Thoracic aorta (tissue), 2 donors: ENCODE measurements around the gene LENEP. TPM values are rescaled to one million over a fixed set of nuclear protein-coding genes. Genes with fewer than 3 reads are reported as not detected.
"Not testable (repeated sequence)": the region's sequence is repeated elsewhere in the genome, so short reads cannot be mapped to it uniquely, and the experiment has no call there.

Experiments
- ATAC-seq: fragments of 150-250 bp; one replicate; pipeline ENCODE4 v1.8.0; 2017; ENCODE audit warnings: low read depth; ENCODE audit not compliant: insufficient number of reproducible peaks, low FRiP score
- DNase-seq: peaks from one replicate; pipeline ENCODE4 v3.0.0-alpha.2; 2020; ENCODE audit warnings: low spot score
- H3K27ac ChIP-seq, 2 donors: fragments of 200-600 bp; sonication (generic); 1 replicate in 1 of 2; 2 replicates in 1 of 2; pipeline ENCODE4 v1.5.1; 2016; ENCODE audit warnings: mild to moderate bottlenecking in 2 of 2, moderate library complexity in 2 of 2
- H3K27me3 ChIP-seq: fragments of 200-600 bp; sonication (generic); replicated peaks from 2 replicates; pipeline ENCODE4 v1.6.0; 2016; ENCODE audit warnings: mild to moderate bottlenecking; ENCODE audit not compliant: insufficient read depth
- H3K36me3 ChIP-seq: fragments of 200-600 bp; sonication (generic); one replicate; pipeline ENCODE4 v1.5.1; 2016
- H3K4me1 ChIP-seq, 2 donors: fragments of 200-600 bp; sonication (generic); 1 replicate in 1 of 2; 2 replicates in 1 of 2; pipeline versions ENCODE4 v1.5.1 to v1.6.0; 2016; ENCODE audit warnings: low read depth in 2 of 2, mild to moderate bottlenecking in 1 of 2; ENCODE audit not compliant: control insufficient read depth in 1 of 2
- H3K4me3 ChIP-seq: fragments of 200-600 bp; sonication (generic); 2 replicates; pipeline ENCODE4 v1.5.1; 2016; ENCODE audit warnings: mild to moderate bottlenecking
- H3K9me3 ChIP-seq: fragments of 200-600 bp; sonication (generic); 2 replicates; pipeline ENCODE4 v1.5.1; 2016
- CTCF ChIP-seq: fragments of 200-600 bp; sonication (generic); IDR thresholded peaks from one replicate; pipeline ENCODE4 v1.5.1; 2019; ENCODE audit warnings: antibody characterized with exemption
- total RNA-seq, 2 donors: library from RNA; depleted of rRNA; stranded (reverse); fragments of >200 nt; gene quantifications; one replicate each; pipeline versions ENCODE4 v1.1.0 to v1.2.3, GENCODE V29; 2016

Gene LENEP
- total RNA-seq, 2 donors from 2014 or later, result not detected

- peaks cover 6 to 18% of the 10 kb centered on the region in 2 donors for H3K4me1 ChIP-seq
- DNase-seq, result no peak
Measured at GRCh38 chr1:154978360-154978759, 15.0 kb upstream of the LENEP start.

GRCh38 chr1:154982341-154982740 lies 11.0 kb upstream of the LENEP start:
- no peak for ATAC-seq
- Histone ChIP-seq H3K36me3 (peaks cover 6% of the 10 kb centered on the region), H3K27ac (no peak overlapping the region), H3K4me1 (peaks cover 9 to 16% of the 10 kb centered on the region in 2 donors), H3K4me3 (peak overlapping the region; percentile 71), H3K9me3 (no peaks in the 10 kb centered on the region), H3K27me3 (no peaks in the 10 kb centered on the region)
- no peak for TF ChIP-seq CTCF
- no peak for DNase-seq

More at GRCh38 chr1:154978360-154978759, 15.0 kb upstream of the LENEP start:
- ATAC-seq, result no peak
- H3K27me3 ChIP-seq, result no peaks in the 10 kb centered on the region
- H3K27ac ChIP-seq, result no peak overlapping the region
- no peak for TF ChIP-seq CTCF
- H3K9me3 ChIP-seq, result no peaks in the 10 kb centered on the region
- peaks cover 4% of the 10 kb centered on the region for H3K36me3 ChIP-seq
- H3K4me3 ChIP-seq, result no peak overlapping the region

GRCh38 chr1:154982897-154983648 lies 10.3 kb upstream of the LENEP start, which contains the start of gene FLAD1:
FLAD1 (plus strand) TSS chr1:154983344; CDS start chr1:154983695, 351 bp downstream.
- Histone ChIP-seq H3K9me3 (no peaks in the 10 kb centered on the region), H3K27me3 (no peaks in the 10 kb centered on the region), H3K36me3 (peaks cover 12% of the 10 kb centered on the region), H3K4me1 (peaks cover 9 to 16% of the 10 kb centered on the region in 2 donors), H3K27ac (peak within 1 kb of the TSS; percentile 10 to 42), H3K4me3 (peak within 1 kb of the TSS; percentile 71)
- DNase-seq, result peak; percentile 98
- peak; percentile 100 for ATAC-seq
- no peak for TF ChIP-seq CTCF

GRCh38 chr1:154983776-154984466 lies 9.5 kb upstream of the LENEP start:
- no peaks in the 10 kb centered on the region for H3K27me3 ChIP-seq
- peaks cover 9 to 16% of the 10 kb centered on the region in 2 donors for H3K4me1 ChIP-seq
- peak overlapping the region; percentile 10 to 15 for H3K27ac ChIP-seq
- H3K4me3 ChIP-seq, result peak overlapping the region; percentile 71
- TF ChIP-seq CTCF, result no peak
- H3K9me3 ChIP-seq, result no peaks in the 10 kb centered on the region
- peaks cover 15% of the 10 kb centered on the region for H3K36me3 ChIP-seq
- no peak for ATAC-seq
- DNase-seq, result no peak

GRCh38 chr1:154986736-154987135 lies 6.7 kb upstream of the LENEP start:
- not testable (repeated sequence) for H3K4me3 ChIP-seq, DNase-seq, ATAC-seq, H3K27ac ChIP-seq, H3K27me3 ChIP-seq, H3K9me3 ChIP-seq
- peaks cover 9 to 16% of the 10 kb centered on the region in 2 donors for H3K4me1 ChIP-seq
- H3K36me3 ChIP-seq, result peaks cover 17% of the 10 kb centered on the region
